ENCODE data around the gene RPL22L1.
"Not testable (repeated sequence)": the region's sequence is repeated elsewhere in the genome, so short reads cannot be mapped to it uniquely, and the experiment has no call there.

GRCh38 chr3:170897199-170897598 lies 27.2 kb upstream of the RPL22L1 start:
- not testable (repeated sequence) for TF ChIP-seq CTCF, POLR2A, POLR2AphosphoS5 (IDR thresholded peaks at IDR 0.05)
